ENCODE data around the gene CAPN7.

GRCh38 chr3:15218689-15219088 lies 12.6 kb downstream of the CAPN7 start:
- TF ChIP-seq POLR2A (IDR thresholded peaks at IDR 0.05), result no peak
- TF ChIP-seq CTCF (IDR thresholded peaks at IDR 0.05 in 8 of 11, conservative IDR thresholded peaks at IDR 0.05 in 3 of 11), result no peak
- no peak for TF ChIP-seq POLR2AphosphoS5 (IDR thresholded peaks at IDR 0.05)
